GM21723 (cell line): ENCODE measurements around the gene IMMT.

Source experiments
- ATAC-seq: cut with Tn5 transposase; IDR thresholded peaks from one replicate; pipeline ENCODE4 v1.9.1; 2021; ENCODE audit warnings: mild to moderate bottlenecking, moderate library complexity; ENCODE audit not compliant: unreplicated experiment

The IMMT gene

DNA sequence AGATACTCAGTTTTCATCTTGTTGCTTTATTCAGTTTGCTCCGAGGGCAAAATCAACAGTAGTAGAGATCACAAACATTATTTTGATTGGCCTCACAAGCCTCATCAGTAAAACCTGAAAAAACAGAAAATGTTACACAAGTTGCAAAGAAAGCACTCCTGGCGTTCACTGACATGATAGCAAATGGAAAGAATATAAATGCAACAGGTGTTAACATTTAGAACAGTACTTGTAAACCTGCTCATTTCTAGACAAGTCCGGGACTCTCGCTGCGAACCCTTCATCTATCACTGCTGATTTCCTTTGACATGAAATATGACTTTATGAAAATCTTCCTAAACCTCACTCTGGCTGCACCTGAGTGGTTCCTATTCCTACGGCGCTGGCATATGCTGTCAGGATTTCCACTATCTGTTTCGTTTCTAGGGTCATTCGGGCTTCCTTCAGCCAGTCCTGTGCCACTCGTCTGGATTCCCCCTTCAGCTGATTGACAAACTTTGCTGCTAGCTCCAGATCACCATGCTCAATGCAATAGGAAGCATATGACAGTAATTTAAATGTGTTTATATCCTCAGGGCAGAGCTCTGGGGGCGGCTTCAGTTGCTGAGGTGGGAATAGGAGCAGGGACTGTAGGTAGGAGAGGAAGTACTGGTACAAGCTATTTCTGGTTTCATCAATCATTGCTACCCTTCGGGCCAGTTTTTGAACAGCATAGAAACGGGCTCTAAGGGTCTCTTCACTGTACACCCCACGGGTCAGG lies 51.2 kb downstream of the IMMT start:
- no peak for ATAC-seq

DNA sequence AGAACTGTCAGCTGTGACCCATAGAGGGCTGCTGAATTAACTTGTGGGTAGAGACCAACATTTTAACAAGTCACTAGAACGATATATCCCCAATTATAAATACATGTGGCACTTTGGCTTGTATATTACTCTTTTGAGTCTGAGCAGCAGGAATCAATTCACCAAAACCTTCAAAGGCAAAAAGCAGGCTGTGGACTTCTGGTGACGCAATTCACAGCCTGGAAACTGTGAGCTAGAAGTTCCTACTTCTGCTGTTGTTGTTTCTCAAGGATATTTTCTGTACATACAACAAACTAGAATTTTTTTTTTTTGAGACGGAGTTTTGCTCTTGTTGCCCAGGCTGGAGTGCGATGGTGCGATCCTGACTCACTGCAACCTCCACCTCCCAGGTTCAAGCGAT lies 52.0 kb downstream of the IMMT start:
- no peak for ATAC-seq

DNA sequence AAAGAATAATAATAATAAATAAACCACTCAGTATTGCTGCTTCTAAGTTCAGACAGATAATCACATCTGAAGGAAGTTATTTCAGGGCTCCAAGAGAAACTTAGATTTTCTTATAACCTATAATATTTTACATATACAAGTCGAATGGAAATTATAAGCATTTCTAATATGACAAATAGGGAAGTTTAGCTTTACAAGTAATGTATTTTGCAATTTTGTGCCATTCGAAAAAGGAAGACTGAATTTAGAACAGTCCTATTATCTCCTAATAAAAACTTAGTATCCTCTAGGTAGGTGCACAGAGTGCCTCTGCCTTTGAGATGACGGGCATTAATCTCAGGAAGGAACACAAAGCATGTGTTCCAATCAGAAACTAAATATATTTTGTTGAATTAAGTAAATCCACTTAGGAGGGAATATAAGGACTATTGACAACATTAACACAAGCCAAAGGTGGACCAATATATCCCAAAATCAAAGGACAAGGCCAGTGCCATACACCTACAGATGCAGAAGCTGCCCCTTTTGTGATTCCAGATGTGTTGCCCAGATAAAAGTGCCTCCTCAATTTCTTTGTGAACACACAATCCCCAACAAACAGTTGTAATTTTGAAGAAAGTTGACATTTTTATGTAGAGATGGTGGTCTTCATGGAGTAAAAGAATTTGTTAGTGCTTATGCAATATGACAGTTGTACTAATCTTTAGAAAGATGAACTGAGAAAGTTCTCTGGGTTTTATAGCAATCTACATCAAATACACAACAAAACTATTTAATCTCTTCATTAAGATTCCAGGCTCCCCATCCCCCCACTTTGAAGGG lies 52.6 kb downstream of the IMMT start:
- no peak for ATAC-seq

DNA sequence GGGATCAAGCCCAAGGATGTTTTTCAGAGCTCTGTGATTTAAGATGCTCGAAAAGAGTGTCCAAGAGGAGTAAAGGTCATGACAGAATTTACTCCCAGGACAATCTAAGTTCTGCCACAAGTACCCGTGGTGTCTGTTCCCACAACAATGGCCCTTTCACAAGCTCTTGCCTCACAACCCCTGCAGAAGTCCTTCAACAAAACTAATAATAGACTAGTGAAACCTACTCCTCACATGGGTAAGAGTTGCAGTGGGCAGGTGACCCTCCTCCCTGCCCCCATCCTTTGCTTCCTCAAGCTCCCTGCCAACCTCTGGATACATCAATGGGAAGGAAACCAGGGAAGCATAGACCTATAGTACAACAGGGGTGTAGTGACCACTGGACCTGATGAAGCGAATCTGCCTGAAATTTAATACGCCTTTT lies 54.3 kb downstream of the IMMT start:
- no peak for ATAC-seq

DNA sequence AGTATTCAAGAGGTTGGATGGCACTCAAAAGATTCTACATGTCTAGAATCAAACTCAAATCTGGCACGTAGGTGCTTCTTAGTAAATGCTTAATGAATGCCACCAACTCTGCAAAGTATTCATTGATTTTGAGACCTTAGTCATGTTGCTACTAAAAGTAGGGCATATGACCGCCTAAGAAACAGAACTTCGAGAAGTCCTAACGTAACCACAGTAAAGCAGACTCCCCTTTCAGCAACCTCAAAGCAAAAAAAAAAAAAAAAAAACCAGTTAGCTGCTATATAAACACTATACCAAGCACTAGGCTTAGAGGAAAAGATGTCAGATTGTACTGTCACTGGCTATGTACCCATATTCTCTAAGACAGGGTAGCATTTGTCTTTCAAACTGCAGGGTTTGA lies 55.3 kb downstream of the IMMT start:
- no peak for ATAC-seq

DNA sequence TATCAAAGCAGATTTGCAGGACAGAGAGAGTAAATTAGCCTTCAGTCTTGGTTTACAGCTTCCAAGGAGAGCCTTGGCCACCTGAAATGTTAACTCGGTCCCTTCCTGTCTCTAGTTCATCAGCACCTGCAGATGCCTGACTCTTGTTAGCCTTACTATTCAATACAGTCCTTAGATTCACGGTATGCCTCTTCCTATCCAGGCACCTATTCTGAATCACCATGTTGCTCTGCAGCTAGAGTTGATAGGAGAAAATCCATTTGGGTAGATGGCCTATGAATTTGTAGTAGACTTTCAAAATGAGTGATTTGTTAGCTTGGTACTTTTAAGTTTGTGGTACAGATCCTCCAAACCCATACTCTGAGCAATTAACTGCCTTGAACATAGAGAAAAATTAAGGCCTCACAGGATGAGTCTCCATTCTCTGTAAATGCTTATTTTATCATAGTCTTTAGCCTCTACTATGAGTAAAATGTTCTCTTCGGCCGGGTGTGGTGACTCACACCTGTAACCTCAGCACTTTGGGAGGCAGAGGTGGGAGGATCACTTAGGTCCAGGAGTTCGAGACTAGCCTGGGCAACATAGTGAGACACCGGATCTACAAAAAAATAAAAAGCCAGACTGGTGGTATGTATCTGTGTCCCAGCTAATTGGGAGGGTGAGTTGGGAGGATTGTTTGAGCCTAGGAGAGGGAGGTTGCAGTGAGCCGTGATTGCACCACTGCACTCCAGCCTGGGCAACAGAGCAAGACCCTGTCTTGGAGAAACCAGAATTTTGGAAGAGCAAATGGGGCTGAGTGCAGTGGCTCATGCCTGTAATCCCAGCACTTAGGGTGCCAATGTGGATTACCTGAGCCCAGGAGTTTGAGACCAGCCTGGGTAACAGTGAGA lies 56.3 kb downstream of the IMMT start:
- ATAC-seq = no peak

DNA sequence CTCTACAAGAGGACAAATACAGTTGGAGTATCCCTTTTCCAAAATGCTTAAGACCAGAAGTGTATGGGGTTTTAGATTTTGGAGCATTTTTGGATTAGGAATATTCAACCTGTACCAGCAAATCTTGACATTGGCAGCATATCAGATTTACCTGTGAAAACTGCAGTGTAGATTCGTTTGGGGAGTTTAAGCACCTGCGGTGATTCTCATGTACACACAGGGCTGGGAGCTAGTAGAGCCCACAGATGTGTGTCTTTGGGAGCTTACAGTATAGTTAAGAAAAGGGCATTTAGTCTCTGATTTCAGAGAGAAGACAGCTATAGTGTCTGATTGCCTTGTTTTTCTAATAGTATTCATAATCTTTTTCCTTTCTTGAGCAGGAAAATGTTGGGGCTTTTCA lies 59.1 kb downstream of the IMMT start:
- no peak for ATAC-seq

DNA sequence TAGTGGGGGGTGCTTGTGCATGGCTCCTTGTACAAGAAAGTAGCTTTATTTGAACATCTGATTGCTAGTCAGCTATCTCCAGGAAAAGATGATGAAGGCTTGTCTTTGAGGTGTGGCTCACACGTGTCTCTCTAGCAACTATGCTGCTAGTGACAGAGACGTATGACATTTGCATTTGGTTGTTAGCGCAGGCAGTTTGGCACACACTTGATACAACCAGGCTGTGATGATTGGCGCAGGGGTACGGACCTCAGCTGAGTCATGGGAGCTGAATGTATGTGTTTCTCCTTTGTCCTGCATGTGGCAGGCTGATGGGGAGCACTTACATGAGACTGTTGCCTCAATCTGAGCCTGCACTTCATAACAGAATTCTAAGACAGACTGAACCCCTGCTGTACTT lies 59.6 kb downstream of the IMMT start:
- ATAC-seq = no peak

DNA sequence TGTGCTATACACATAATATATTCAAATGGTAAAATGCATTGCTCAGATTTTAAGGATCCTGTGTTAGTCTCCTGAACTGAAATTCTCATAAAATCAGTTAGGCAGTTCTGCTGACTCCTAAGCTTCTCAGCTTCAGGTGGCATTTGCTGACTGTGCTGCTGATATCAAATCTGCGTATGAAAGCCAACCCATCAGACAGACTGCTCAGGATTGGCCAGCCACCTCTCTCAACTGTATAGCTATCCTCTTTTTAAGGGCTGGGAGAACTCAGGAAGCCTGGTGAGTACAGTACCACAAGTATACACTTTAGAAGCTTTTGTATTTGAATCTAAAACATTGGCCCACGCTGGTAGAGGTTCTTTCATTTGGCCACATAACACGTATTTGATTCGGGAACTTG lies 60.6 kb downstream of the IMMT start:
- ATAC-seq = no peak

DNA sequence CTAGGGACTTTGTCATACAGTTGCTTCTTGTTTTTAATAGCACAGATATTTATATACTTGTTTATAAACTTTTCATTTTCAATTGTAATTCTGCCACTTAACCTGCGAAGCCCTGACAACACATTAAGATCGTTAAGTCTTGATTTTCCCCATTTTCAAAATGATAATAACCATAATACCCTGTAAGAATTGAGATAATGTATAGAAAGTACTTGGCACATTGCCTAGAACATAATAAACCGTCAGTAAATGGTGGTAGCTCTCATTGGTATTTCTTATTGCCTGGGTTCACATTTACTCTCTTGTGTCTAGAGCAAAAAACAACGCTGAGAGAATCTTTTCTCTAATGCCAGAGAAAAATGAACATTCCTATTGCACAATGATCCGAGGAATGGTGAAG lies 70.6 kb downstream of the IMMT start:
- ATAC-seq = no peak

DNA sequence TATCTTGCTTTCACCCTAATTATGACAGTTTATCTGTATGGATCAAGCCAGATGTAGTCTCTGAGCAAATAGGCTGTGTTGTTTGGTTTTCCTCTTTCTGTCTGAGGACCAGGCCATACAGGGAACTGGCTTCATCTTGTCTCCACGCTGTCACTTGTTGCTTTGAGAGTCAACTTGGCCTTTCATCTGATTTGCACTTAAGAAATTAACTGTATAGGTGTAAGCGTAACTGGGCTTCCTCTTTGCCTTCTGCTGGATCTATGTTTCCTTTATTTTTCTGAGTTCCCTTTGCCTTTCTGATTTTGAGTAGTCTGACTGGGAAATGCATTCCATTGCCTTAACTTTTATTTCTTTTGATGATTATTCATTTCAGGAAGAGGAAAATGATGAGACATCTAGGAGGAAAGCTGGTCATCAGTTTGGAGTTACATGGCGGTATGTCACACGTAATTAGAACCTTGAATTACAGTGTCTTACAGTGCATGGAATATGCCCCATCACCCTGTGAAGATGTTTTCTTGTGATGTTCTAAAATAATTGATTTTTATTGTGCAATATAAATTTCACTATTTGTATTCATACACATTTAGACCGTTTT lies 71.8 kb downstream of the IMMT start:
- no peak for ATAC-seq

DNA sequence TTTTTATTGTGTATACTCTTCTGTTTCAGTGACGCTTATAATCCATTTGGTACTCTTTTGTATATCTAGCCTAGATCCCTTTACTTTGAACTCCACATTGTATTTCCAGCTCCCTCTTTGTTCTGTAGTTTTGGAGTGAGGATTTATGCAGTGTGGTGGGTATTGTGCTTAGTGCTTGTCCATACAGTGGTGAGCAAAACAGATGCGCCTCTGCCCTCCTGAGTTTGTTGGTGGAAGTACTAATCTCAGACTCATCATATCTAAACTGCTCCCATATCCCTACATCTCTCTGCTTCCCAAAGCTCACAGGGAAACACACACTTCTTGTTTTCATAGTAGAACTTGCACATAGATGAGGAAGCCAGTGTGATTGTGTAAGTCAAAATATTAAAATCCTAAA lies 77.1 kb downstream of the IMMT start:
- ATAC-seq = no peak

DNA sequence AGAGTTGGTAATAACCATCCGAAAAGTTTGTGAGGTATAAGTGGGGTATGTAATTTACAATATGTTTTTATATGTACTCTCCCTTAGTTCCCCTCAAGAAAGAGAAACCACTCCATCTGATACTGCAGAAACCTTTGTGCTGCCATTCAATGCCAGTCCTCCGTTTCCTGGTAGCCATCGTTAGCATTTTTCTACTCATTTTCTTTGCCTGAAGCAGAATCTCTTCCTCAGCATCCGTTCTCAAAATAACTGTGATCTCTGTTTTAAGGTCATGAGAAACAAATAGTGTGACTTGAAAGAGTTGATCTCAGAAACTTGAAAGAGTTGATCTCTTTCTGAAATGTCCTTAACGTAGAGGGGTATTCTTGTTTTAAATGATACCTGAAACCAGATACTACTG lies 88.2 kb downstream of the IMMT start:
- ATAC-seq = no peak

DNA sequence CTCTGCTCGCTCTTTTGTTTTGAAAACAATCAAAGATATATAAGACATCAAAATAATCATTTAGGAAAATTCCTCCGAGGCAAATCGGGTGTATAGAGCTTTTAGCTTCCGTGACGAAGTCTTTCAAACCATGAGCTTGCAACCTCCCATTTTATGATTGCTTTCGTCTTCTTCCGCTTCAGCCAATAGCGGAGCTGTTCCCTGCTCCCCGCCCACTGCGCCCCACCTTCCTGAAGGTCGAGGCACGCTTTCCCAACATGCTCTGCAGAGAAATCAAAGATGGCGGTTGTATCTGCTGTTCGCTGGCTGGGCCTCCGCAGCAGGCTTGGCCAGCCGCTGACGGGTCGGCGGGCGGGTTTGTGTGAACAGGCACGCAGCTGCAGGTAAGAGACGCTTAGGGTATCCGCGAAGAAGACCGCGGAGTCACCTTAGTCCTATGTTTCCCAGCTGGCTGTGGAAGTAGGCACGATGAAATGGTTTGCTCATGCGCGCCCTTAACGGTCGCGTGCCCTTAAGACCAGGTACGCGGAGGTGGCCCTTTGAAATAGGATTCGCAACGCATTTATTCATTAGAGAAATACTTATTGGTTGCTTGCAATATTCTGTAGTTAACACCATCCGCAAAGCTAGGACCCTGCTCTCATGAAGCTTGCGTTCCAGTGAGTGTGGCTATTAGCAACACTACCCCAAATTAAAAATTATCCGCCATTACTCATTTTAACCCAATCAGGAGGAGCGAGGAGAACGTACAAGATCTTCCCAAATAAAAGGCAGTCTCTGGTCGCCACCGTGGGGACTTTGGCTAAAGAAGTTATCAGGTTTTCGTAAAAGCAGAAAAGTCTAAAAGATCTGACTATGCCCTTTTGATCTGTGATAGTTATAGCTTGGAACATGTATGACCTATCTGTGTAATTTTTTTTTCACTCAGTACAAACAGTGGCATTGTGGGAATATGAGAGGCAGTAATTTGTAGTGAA lies 89.0 kb downstream of the IMMT start, which contains the start of gene PTCD3:
TSS of gene PTCD3 (plus strand) at position 267 of the 977 bp plus-strand sequence. CDS start at position 280, 13 bp downstream.
- peak; percentile 88 for ATAC-seq

DNA sequence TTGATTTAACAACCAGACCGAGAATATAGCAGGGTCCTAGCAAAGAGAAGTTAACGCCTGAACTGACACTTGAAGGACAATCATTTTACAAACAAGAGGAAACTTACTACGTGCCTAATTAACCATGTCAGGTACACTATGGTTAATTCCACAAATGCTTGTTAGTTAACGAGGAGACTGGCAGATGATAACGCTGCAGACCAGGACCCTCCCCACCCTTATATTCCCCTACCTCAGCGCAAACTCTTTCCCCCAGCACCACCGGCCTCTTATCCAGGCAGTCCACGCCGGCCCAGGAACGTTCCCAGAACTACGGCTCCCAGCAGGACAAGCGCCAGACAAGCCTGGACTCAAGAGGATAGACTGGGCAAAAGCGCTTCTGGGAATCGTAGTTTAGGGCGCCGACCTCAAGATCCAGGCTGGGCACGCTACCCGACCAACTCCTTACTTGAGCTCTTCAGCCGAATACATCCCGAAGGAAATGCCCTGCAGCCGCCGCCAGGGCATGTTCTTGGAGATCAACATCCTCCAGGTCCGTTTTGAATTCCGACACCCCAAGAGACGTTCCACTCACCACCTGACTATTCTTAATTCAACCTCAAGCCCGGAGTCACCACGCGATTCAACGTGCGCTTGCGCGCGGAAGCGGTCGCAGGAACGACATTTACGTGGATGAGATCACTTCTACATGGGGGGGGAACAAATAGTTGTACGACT lies 89.9 kb downstream of the IMMT start, which contains the start of gene POLR1A:
TSS of gene POLR1A (minus strand) at position 635 of the 717 bp plus-strand sequence. CDS start at position 525, 110 bp downstream.
- peak; percentile 75 for ATAC-seq

DNA sequence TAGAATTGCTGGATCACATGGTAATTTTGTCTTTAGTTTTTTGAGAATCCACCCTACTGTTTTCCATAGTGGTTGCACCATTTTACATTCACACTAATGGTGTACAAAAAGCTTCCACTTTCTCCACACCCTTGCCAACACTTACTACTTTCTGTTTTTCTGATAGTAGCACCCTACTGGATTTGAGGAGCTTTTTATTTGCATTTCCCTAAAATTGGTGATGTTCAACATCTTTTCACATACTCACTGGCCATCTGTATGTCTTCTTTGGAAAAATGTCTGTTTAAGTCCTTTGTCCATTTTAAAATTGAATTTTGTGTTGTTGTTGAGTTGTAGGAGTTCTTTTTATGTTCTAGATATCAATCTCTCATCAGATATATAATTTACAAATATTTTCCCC lies 93.1 kb downstream of the IMMT start:
- no peak for ATAC-seq

DNA sequence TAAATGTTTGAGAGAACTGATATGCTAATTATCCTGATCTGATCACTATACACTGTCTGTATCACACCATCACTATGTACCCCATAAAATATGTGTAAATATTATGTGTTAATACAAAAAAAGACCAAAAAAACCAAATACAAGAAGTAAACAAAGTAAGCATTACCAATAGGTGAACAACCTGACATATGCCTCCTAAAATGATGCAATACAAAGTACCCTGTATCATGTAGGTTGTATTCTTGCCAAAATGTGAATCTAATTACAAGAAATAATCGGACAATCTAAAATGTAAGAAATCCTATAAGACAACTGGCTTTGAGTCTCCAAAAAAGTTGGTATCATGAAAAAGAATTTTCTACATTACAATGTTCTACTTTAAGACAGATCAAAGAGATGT lies 97.3 kb downstream of the IMMT start:
- no peak for ATAC-seq

DNA sequence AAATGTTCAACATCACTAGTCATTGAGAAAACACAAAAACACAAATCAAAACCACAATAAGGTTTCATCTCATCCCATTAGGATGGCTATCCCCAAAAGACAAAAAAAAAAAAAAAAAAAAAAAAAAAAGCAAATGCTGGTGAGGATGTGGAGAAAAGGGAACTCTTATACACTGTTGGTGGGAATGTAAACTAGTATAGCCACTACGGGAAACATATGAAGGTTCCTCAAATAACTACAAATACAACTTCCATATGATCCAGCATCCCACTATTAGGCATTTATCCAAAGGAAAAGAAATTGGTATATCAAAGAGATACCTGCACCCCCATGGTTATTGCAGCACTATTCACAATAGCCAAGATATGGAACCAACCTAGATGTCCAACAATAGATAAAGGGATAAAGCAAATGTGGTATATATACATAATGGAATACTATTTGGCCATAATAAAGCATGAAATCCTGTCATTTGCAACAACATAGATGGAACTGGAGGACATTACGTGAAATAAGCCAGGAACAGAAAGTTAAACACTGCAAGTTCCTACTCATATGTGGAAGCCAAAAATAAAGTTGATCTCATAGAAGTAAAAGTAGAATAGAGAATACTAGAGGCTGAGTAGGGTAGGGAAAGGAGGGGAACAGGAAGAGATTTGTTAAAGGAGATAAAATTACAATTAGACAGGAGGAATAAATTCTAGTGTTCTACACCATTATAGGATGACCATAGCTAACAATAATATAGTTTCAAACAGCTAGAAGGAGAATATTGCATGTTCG lies 98.0 kb downstream of the IMMT start:
- ATAC-seq = no peak
